PFSK-1 (cell line): ENCODE measurements around the gene SLIT3.

Experiments used
- POLR2AphosphoS5 ChIP-seq: IDR thresholded peaks from 2 replicates; pipeline ENCODE4 v1.6.1; 2012; ENCODE audit warnings: low read depth, mild to moderate bottlenecking, control low read depth, low read length, moderate library complexity
- REST ChIP-seq, 2 experiments: IDR thresholded peaks; 2 replicates each; pipeline versions ENCODE4 v1.6.1 to v1.8.0; 2011 to 2012; ENCODE audit warnings: low read depth in 2 of 2, low read length in 2 of 2, control low read depth in 1 of 2, inconsistent platforms in 1 of 2, mild to moderate bottlenecking in 1 of 2, moderate library complexity in 1 of 2; ENCODE audit not compliant: insufficient read depth in 1 of 2
- SIN3A ChIP-seq: IDR thresholded peaks from 2 replicates; pipeline ENCODE4 v1.6.1; 2012; ENCODE audit warnings: mild to moderate bottlenecking, low read length, moderate library complexity, borderline replicate concordance; ENCODE audit not compliant: insufficient read depth
- TAF1 ChIP-seq: IDR thresholded peaks from 2 replicates; pipeline ENCODE4 v1.6.1; 2012; ENCODE audit warnings: low read length, control low read depth, borderline replicate concordance; ENCODE audit not compliant: insufficient read depth

GRCh38 chr5:168770996-168771395 lies 529.9 kb downstream of the SLIT3 start:
- TF ChIP-seq POLR2AphosphoS5 (no peak), REST (IDR thresholded peaks at IDR 0.05; ENCODE audit: insufficient read depth in 1 of 2, low read depth in 2 of 2, low read length in 2 of 2) (no peak), TAF1 (no peak), SIN3A (no peak)
